C4-2B (cell line): ENCODE data around the gene MSRB3.

Source experiments
- ZFX ChIP-seq: fragments of 450-650 bp; IDR thresholded peaks from 2 replicates; pipeline ENCODE4 v1.6.1; 2017
- TF ChIP-seq, protein P1 (sequence below): fragments of 450-650 bp; conservative IDR thresholded peaks from 2 replicates; pipeline ENCODE4 v1.5.1; 2017; ENCODE audit warnings: mild to moderate bottlenecking

DNA sequence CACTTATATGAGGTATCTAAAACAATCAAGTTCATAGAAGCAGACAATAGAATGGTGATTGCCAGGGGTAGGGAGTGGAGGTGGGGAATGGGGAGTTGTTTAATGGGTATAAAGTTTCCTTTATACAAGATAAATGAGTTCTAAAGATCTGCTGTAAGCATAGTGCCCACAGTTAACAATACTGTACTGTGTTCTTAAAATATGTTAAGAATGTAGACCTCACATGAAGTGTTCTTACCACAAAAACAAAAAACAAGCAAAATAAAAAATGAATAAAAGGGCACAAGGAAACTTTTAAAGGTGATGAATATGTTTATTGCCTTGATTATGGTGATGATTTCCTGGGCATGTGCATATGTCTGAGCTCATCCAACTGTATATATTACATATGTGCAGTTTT, 211.8 kb downstream of the MSRB3 start:
- TF ChIP-seq, protein P1, sequence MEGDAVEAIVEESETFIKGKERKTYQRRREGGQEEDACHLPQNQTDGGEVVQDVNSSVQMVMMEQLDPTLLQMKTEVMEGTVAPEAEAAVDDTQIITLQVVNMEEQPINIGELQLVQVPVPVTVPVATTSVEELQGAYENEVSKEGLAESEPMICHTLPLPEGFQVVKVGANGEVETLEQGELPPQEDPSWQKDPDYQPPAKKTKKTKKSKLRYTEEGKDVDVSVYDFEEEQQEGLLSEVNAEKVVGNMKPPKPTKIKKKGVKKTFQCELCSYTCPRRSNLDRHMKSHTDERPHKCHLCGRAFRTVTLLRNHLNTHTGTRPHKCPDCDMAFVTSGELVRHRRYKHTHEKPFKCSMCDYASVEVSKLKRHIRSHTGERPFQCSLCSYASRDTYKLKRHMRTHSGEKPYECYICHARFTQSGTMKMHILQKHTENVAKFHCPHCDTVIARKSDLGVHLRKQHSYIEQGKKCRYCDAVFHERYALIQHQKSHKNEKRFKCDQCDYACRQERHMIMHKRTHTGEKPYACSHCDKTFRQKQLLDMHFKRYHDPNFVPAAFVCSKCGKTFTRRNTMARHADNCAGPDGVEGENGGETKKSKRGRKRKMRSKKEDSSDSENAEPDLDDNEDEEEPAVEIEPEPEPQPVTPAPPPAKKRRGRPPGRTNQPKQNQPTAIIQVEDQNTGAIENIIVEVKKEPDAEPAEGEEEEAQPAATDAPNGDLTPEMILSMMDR = no peak
- TF ChIP-seq ZFX = no peak
